ENCODE results near the gene MRPL36. TPM values are rescaled to one million over a fixed set of nuclear protein-coding genes. Genes with fewer than 3 reads are reported as not detected.
"Not testable (repeated sequence)": the region's sequence is repeated elsewhere in the genome, so short reads cannot be mapped to it uniquely, and the experiment has no call there.

Gene MRPL36
- total RNA-seq, 4 donors from 2014 or later, result 37.7 to 63.4 (median 46.7) TPM

DNA sequence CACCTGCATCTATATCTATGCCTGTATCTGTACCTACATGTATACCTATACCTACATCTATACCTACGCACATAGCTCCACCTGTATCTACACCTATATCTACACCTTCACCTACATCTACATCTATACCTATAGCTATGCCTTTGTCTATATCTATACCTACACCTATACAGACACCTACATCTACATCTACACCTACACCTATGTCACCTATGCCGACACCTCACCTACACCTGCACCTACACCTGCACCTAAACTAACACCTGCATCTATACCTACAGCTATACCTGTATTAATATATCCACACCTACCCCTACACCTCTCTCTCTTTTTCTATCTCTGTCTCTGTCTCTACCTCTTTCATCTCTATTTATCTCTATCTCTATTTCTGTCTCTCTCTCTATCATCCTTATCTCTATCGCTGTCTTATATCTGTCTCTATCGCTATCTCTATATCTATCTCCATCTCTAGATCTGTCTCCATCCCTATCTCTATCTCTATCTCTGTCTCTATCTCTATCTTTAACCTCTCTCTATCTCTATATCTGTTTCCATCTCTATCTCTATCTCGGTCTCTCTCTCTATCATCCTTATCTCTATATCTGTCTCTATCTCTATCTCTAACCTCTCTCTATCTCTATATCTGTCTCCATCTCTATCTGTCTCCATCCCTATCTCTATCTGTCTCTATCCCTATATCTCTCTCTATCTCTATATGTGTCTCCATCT, 45.2 kb upstream of the MRPL36 start:
- no peak for TF ChIP-seq EP300 (IDR thresholded peaks at IDR 0.05)
- TF ChIP-seq POLR2A (IDR thresholded peaks at IDR 0.05), result no peak
- TF ChIP-seq POLR2AphosphoS5 (IDR thresholded peaks at IDR 0.05), result no peak
- TF ChIP-seq, protein P1, sequence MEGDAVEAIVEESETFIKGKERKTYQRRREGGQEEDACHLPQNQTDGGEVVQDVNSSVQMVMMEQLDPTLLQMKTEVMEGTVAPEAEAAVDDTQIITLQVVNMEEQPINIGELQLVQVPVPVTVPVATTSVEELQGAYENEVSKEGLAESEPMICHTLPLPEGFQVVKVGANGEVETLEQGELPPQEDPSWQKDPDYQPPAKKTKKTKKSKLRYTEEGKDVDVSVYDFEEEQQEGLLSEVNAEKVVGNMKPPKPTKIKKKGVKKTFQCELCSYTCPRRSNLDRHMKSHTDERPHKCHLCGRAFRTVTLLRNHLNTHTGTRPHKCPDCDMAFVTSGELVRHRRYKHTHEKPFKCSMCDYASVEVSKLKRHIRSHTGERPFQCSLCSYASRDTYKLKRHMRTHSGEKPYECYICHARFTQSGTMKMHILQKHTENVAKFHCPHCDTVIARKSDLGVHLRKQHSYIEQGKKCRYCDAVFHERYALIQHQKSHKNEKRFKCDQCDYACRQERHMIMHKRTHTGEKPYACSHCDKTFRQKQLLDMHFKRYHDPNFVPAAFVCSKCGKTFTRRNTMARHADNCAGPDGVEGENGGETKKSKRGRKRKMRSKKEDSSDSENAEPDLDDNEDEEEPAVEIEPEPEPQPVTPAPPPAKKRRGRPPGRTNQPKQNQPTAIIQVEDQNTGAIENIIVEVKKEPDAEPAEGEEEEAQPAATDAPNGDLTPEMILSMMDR (IDR thresholded peaks at IDR 0.05), result no peak
- no peak overlapping the region for H3K4me3 ChIP-seq
- H3K9me3 ChIP-seq, result no peaks in the 10 kb centered on the region
- ATAC-seq, result no peak
- no peaks in the 10 kb centered on the region for H3K4me1 ChIP-seq
- H3K27ac ChIP-seq, result no peak overlapping the region
- WGBS, 2 donors (ENCODE audit: low coverage in 1 of 2), result 99 to 100% methylated on average over 5 of the region's 5 CpGs
- H3K27me3 ChIP-seq, result peaks cover 84% of the 10 kb centered on the region
- H3K36me3 ChIP-seq, result no peaks in the 10 kb centered on the region

DNA sequence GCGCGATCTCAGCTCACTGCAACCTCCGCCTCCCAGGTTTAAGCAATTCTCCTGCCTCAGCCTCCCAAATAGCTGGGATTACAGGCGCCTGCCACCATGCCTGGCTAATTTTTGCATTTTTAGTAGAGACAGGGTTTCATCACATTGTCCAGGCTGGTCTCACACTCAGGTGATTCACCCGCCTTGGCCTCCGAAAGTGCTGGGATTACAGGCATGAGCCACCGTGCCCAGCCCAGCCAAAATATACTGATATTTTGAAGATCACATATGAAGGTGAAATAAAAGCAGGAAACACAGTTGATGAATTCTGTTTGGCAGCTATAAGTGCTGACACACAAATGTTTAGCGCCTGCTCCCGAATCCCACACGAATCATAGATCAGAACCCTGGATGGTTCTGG, 44.1 kb upstream of the MRPL36 start:
- not testable (repeated sequence) for H3K4me3 ChIP-seq, H3K36me3 ChIP-seq, H3K4me1 ChIP-seq, H3K27ac ChIP-seq, H3K9me3 ChIP-seq, ATAC-seq
- 77 to 100% methylated on average over 3 to 8 of the region's 10 CpGs for WGBS, 2 donors (ENCODE audit: low coverage in 1 of 2)
- peaks cover 83% of the 10 kb centered on the region for H3K27me3 ChIP-seq

DNA sequence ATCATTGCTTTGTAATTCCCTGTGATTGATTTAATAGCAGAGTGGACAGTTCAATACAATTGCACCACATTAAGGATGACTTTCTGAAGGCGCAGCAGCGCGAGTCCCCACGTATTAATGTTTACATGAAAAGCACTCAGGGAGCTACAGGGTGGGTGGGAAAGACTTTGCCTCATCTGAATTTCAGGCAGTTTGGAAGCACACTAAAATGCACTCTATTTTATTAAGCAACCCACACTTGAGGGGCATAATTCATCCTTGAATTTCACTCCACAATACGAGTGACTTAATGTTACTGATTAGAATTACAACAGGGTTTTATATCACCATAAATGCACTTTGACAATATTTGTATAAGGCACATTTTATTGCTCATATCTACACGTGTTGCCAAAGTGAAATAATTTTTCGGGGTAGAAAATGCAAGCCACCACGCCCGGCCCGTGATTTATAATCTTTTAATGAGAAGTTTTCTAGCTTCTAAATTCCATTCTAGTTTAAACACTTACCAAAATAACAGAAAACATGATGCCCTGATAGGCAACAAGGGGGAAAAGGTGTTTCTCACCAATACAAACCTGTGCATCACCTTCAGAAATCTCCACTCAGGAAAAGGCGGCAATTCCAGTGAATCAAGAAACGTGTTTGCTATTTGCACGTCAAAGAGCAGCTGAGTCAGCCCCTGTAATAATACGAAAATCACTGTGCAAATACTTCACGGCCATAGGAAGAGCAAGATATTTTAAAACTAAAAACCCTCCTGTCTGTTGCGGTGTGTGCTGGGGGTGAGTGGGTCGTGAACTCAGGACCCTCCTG, 42.6 kb upstream of the MRPL36 start:
- 46 to 61% methylated on average over 10 to 17 of the region's 17 CpGs for WGBS, 2 donors (ENCODE audit: low coverage in 1 of 2)
- no peak for ATAC-seq
- Histone ChIP-seq H3K9me3 (no peaks in the 10 kb centered on the region), H3K36me3 (no peaks in the 10 kb centered on the region), H3K27ac (no peak overlapping the region), H3K4me1 (no peaks in the 10 kb centered on the region), H3K27me3 (peaks cover 81% of the 10 kb centered on the region), H3K4me3 (no peak overlapping the region)
- TF ChIP-seq, protein P1 (IDR thresholded peaks at IDR 0.05), result no peak
- TF ChIP-seq EP300 (IDR thresholded peaks at IDR 0.05), result no peak
- TF ChIP-seq POLR2AphosphoS5 (IDR thresholded peaks at IDR 0.05), result no peak
- no peak for TF ChIP-seq POLR2A (IDR thresholded peaks at IDR 0.05)

DNA sequence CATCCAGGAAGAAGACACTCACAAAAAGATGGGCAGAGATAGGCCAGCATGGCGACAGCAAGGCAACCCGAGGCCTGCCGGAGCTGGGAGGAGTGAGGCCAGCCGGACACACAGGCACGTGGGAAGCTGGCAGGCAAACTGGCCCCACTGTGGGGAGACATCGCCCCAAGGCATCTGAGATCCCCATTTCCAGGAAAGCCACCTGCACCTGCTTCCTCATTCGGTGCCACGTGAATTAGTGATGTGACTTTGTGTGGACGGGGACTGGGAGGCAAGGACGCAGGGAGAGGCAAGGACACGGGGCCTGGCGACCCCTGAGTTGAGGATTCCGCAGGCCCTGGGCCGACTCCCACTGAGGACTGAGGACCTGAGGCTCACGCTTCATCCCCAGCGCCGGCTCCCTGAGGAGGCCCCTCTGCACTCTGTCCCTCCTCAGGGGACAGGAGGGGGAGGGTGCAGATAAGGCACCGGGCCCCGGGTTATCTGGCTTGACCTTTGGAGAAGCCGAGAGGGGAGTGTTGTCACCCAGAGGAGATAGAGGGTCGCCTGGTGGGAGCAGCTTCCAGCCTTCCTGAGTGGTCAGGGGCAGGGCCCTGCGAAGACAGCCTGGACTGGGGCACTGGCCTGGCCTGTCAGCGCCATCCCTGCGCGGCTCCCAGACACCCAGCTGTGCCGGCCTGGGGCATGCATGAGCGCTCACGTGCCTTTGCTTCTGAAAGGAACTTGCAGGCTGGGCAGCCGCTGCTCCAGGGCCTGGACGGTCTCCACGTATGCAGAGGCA, 41.3 kb upstream of the MRPL36 start:
- ATAC-seq, result no peak
- H3K4me1 ChIP-seq, result no peaks in the 10 kb centered on the region
- WGBS, 2 donors (ENCODE audit: low coverage in 1 of 2), result no CpG with 5 or more reads among the region's 31 CpGs
- H3K4me3 ChIP-seq, result no peak overlapping the region
- no peak overlapping the region for H3K27ac ChIP-seq
- peaks cover 82% of the 10 kb centered on the region for H3K27me3 ChIP-seq
- H3K36me3 ChIP-seq, result no peaks in the 10 kb centered on the region
- TF ChIP-seq EP300 (IDR thresholded peaks at IDR 0.05), result no peak
- TF ChIP-seq POLR2AphosphoS5 (IDR thresholded peaks at IDR 0.05), result no peak
- TF ChIP-seq, protein P1 (IDR thresholded peaks at IDR 0.05), result no peak
- no peak for TF ChIP-seq POLR2A (IDR thresholded peaks at IDR 0.05)
- H3K9me3 ChIP-seq, result no peaks in the 10 kb centered on the region

DNA sequence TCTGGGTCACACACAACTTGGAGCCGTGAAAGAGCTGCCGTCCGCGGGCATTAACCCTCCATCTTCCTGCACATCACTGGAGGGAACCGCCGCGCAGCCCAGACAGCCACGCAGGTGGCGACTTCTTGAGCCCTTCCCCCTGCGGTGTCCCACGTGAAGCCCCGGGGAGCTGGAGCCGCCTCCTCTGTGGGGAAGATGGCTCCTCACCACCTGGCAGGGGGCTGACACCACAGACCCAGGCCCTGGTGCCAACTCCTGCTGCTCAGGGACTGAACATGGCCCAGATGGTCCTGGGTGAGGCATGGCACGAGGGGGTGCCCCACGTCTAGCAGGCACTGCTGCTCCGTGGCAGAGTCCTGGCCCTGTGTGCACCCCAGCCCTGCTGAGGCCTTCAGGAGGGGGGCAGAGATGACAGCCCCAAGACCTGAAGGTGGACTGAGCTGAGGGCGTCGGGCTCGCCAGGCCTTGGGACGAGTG, 40.5 kb upstream of the MRPL36 start:
- TF ChIP-seq, protein P1 (IDR thresholded peaks at IDR 0.05), result no peak
- TF ChIP-seq POLR2AphosphoS5 (IDR thresholded peaks at IDR 0.05), result no peak
- no peak for TF ChIP-seq EP300 (IDR thresholded peaks at IDR 0.05)
- no peak for TF ChIP-seq POLR2A (IDR thresholded peaks at IDR 0.05)
- Histone ChIP-seq H3K4me3 (no peak overlapping the region), H3K36me3 (no peaks in the 10 kb centered on the region), H3K27me3 (peaks cover 87% of the 10 kb centered on the region), H3K9me3 (no peaks in the 10 kb centered on the region), H3K4me1 (no peaks in the 10 kb centered on the region), H3K27ac (no peak overlapping the region)
- no peak for ATAC-seq
- WGBS, 2 donors (ENCODE audit: low coverage in 1 of 2), result 60 to 72% methylated on average over 3 to 5 of the region's 20 CpGs

Data from gastroesophageal sphincter (tissue), 4 donors.